GM18520 (cell line): ENCODE data around the gene URB1.

Experiments
- ATAC-seq: cut with Tn5 transposase; IDR thresholded peaks from one replicate; pipeline ENCODE4 v1.9.1; 2021; ENCODE audit not compliant: unreplicated experiment

URB1 gene

GRCh38 chr21:32348604-32349332 is 44.0 kb downstream of the URB1 start:
- no peak for ATAC-seq

- ATAC-seq = no peak
Measured at GRCh38 chr21:32347977-32348376, 44.8 kb downstream of the URB1 start.

- no peak for ATAC-seq
Measured at GRCh38 chr21:32347351-32347750, 45.5 kb downstream of the URB1 start.

GRCh38 chr21:32346951-32347350 is 45.9 kb downstream of the URB1 start:
- ATAC-seq = no peak

GRCh38 chr21:32340863-32341848 is 51.7 kb downstream of the URB1 start:
- ATAC-seq = no peak

- no peak for ATAC-seq
Measured at GRCh38 chr21:32338209-32338921, 54.4 kb downstream of the URB1 start.

DNA sequence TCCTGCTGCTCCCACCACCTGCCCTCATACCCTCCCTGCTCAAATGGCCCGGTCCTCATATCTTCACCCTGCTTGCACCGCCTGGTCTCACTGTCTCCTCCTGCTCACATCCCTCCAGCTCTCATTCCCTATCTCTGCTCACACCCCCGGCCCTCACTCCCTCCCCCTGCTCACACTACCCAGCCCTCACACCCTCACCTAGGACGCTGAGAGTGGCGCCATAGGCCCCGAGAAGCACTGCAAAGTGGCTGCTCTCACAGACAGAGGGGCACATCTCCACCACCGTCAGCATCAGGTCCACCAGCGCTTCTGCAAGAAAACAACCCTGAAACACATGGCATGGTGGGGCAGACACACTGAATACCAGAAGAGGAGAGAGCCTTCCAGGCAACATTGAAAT is 55.6 kb downstream of the URB1 start:
- no peak for ATAC-seq

GRCh38 chr21:32336711-32337110 is 56.1 kb downstream of the URB1 start:
- ATAC-seq = no peak

- no peak for ATAC-seq
Measured at GRCh38 chr21:32335601-32336575, 56.9 kb downstream of the URB1 start.

GRCh38 chr21:32334980-32335531 is 57.8 kb downstream of the URB1 start:
- ATAC-seq = no peak

DNA sequence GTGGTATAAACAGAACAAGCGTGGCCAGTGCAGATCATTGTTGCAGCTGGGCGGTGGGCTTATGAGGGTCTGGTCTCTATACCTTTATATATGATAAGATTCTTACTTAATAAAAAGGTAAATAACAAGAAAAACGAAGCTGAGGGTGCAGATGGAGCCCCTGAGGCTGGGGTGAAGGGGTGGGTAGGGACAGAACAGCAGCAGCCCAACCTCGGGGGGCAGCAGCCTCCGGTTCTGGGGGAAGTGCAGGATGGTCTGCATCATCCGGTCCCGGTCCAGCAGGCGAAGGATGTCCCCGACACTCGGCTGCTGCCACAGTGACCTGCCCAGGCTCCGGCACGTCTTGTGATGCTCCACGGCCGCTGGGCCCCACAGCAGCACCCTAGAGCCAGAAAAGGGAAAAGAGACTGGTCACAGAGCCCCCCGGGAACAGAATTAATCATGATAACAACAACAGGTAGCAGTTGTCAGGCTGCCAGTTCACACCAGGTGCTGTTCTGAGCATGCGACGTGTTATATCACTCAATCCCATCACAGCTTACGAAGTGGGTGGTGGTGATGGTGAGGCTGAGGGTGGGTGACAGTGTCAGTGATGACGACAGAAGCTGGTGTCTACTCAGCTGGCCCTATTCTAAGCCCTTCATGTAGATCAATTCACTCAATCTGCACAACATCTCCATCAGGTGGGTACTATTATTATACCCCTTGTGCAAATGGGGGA is 58.7 kb downstream of the URB1 start:
- ATAC-seq = no peak

DNA sequence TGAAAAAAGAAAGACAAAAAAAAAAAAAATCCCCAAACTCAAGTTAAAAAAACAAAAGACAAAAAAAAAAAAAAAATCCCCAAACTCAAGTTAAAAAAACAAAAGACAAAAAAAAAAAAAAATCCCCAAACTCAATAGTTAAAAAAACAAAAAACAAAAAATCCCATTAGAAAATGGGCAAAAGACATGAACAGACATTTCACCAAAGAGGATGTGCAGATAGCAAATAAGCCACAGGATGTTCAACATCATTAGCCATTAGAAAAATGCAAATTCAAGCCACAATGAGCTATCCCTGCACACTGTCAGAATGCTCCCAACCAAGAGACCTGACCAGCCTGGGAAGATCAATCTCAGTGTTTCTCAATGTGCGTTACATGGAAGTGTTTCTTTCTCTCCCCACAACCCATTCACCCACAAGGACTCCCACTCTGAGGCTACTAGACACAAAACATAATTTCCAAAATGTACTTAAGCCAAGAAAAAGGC is 60.3 kb downstream of the URB1 start:
- ATAC-seq = no peak

DNA sequence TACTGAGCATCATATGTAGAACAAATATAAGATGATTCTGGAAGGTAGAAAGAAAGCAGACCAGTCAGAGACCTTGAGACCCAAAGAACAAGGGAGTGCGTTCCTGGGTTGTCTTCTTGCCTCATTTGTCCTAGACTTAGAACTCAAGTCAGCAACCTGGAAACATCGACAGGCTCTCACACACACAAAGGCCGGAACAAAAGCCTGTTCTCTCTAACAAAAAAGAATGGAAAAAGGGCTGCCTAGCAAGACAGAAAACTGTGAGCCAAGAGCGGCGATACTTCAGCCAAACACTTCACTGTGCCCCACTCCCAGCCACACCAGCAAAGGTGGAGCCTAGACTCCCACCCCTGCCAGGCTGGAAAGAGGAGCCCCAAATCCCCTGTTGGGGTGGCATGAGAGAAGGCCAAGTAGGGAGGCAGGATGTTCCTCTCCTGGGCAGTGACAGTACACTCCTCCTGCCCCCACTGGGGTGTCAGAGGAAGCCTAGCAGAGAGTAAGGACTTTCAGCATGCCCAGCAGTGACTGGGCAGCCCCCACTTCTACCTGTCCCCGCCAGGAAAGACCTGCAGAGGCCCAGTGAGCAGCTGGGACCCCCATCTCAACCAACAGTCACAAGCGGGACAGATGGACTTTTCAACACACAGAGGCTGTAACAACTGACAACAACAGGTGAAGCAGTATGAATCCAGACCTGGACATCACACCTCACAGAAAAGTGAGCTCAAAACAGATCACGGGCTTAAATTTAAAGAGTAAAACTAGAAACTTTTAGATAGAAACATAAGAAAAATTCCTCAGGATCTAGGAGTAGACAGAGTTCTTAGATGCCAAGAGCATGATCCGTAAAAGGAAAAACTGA is 61.1 kb downstream of the URB1 start:
- ATAC-seq = no peak

GRCh38 chr21:32330784-32331311 is 62.0 kb downstream of the URB1 start:
- ATAC-seq = no peak

DNA sequence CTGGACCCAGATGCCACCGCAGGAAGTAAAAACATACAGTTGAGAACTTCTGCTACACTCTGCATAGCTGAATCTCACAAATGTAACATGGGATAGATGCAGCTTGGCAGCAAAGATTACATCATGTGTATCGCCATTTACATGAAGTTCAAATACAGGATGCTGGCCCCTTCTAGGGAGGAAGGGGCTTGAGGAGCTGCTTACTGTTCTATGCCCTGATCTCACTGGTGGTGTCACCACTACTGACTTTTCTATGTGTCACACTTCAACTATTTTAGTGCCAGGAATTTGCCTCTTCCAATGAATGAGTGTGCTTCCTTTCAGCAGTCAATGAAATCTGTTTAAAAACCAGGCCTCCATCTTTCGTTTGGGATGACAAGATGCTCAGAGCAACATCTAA is 63.0 kb downstream of the URB1 start:
- ATAC-seq = no peak

GRCh38 chr21:32329331-32329730 is 63.5 kb downstream of the URB1 start:
- no peak for ATAC-seq

DNA sequence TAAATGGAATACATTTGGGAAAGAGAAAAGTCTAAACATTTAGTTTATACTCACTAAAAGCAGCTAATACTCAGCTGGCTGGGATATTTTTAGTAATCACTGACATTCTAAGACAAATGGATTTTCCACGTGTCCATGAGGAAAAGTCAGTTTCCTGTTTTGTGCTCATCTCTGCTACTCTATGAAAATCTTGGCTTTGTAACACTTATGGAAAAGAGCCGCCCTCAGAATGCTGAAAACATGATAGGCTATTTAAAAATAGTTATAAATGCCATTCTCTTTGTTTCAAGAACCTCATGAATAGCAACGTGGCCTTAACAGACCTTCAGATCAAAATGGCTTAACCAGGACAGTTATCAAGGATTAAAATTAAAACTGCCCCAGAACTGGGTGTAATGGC is 64.2 kb downstream of the URB1 start:
- ATAC-seq = no peak

DNA sequence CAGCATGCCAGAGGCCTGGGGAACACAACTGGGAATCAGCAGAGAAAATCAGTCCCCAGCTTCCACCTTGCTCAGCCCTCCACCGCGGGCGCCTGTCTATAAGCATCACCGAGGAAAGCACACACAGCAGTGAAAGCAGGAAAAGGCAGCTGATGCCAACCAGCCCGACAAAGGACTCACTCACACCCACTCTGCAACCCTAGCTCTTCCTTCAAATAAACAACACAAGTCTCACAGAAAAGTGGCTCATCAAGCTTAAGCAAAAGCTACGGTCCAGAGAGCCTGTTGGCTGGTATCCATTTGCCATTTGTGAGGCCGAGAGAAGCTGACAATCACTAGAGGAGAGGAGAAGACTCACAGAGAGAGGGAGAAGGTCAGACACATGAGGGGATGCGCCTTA is 67.1 kb downstream of the URB1 start:
- ATAC-seq = no peak
